Neural cell (in vitro differentiated cells): ENCODE data around the gene UGT1A6. TPM values are rescaled to one million over a fixed set of nuclear protein-coding genes. Genes with fewer than 3 reads are reported as not detected.

Source experiments
- H2AFZ ChIP-seq: fragments of 200-600, 300-800 bp; sonication (generic), shearing (Covaris generic); 2 replicates; pipeline ENCODE4 v1.6.0; 2014; ENCODE audit warnings: low read depth, mild to moderate bottlenecking, antibody characterized with exemption, low read length, moderate library complexity
- H3F3A ChIP-seq: fragments of 200-600 bp; shearing (Covaris generic); 2 replicates; pipeline ENCODE4 v1.6.1; 2016; ENCODE audit warnings: mild to moderate bottlenecking, moderate library complexity, mixed read lengths, antibody characterized with exemption, low read length; ENCODE audit not compliant: insufficient read depth, poor library complexity, severe bottlenecking
- H3K27ac ChIP-seq: fragments of 200-600, 300-800 bp; sonication (generic), shearing (Covaris generic); 2 replicates; pipeline ENCODE4 v1.5.1; 2014; ENCODE audit warnings: mild to moderate bottlenecking, low read length, moderate library complexity
- H3K27me3 ChIP-seq: fragments of 300-800, 200-600 bp; sonication (generic), shearing (Covaris generic); 2 replicates; pipeline ENCODE4 v1.6.0; 2014; ENCODE audit warnings: mild to moderate bottlenecking, low read depth, low read length, moderate library complexity; ENCODE audit not compliant: insufficient read depth
- H3K36me3 ChIP-seq: fragments of 300-800, 200-600 bp; sonication (generic), shearing (Covaris generic); 2 replicates; pipeline ENCODE4 v1.5.1; 2014; ENCODE audit warnings: mild to moderate bottlenecking, antibody characterized with exemption, low read length, moderate library complexity; ENCODE audit not compliant: insufficient read depth
- H3K4me2 ChIP-seq: fragments of 300-800, 200-600 bp; sonication (generic), shearing (Covaris generic); 2 replicates; pipeline ENCODE4 v1.6.0; 2014; ENCODE audit warnings: mild to moderate bottlenecking, low read length
- H3K4me3 ChIP-seq: fragments of 300-800, 200-600 bp; sonication (generic), shearing (Covaris generic); 2 replicates; pipeline ENCODE4 v1.5.1; 2014; ENCODE audit warnings: mild to moderate bottlenecking, low read length, moderate library complexity
- H3K79me2 ChIP-seq: fragments of 200-600 bp; shearing (Covaris generic); replicated peaks from 2 replicates; pipeline ENCODE4 v1.6.0; 2014; ENCODE audit warnings: mild to moderate bottlenecking, low read length, moderate library complexity; ENCODE audit not compliant: insufficient read depth
- H3K9ac ChIP-seq: fragments of 300-800, 200-600 bp; sonication (generic), shearing (Covaris generic); 2 replicates; pipeline ENCODE4 v1.6.1; 2016; ENCODE audit warnings: mild to moderate bottlenecking, low read length, mixed read lengths
- H3K9me2 ChIP-seq: fragments of 200-600 bp; shearing (Covaris generic); 2 replicates; pipeline ENCODE4 v1.6.1; 2016; ENCODE audit warnings: mild to moderate bottlenecking, low read length, mixed read lengths; ENCODE audit not compliant: insufficient read depth
- H3K9me3 ChIP-seq: fragments of 200-600, 300-800 bp; sonication (generic), shearing (Covaris generic); 2 replicates; pipeline ENCODE4 v1.6.1; 2016; ENCODE audit warnings: mild to moderate bottlenecking, mixed run types, low read length, moderate library complexity, mixed read lengths
- H4K20me1 ChIP-seq: fragments of 200-600 bp; shearing (Covaris generic); 2 replicates; pipeline ENCODE4 v1.6.1; 2016; ENCODE audit warnings: mild to moderate bottlenecking, mixed run types; ENCODE audit not compliant: insufficient read depth
- EP300 ChIP-seq: fragments of 450-650 bp; conservative IDR thresholded peaks from 2 replicates; pipeline ENCODE4 v1.6.1; 2014; ENCODE audit warnings: antibody characterized with exemption, mild to moderate bottlenecking, moderate library complexity; ENCODE audit not compliant: poor library complexity, severe bottlenecking
- EZH2 ChIP-seq: fragments of 200-600, 300-800 bp; shearing (Covaris generic), sonication (generic); IDR thresholded peaks from 2 replicates; pipeline ENCODE4 v1.6.1; 2014; ENCODE audit warnings: antibody characterized with exemption, low read length, borderline replicate concordance, mild to moderate bottlenecking; ENCODE audit not compliant: insufficient read depth, poor library complexity, severe bottlenecking
- MXI1 ChIP-seq: fragments of 450-650 bp; conservative IDR thresholded peaks from 2 replicates; pipeline ENCODE4 v1.6.1; 2014; ENCODE audit warnings: antibody characterized with exemption, mild to moderate bottlenecking; ENCODE audit not compliant: poor library complexity, severe bottlenecking
- POLR2AphosphoS5 ChIP-seq: IDR thresholded peaks from 2 replicates; pipeline ENCODE4 v1.6.1; 2012
- RAD21 ChIP-seq: fragments of 450-650 bp; conservative IDR thresholded peaks from 2 replicates; pipeline ENCODE4 v1.6.1; 2014; ENCODE audit warnings: antibody characterized with exemption, mild to moderate bottlenecking, moderate library complexity
- SMC3 ChIP-seq: fragments of 450-650 bp; conservative IDR thresholded peaks from 2 replicates; pipeline ENCODE4 v1.6.1; 2014; ENCODE audit warnings: antibody characterized with exemption, mild to moderate bottlenecking, moderate library complexity; ENCODE audit not compliant: poor library complexity
- TAF1 ChIP-seq: IDR thresholded peaks from 2 replicates; pipeline ENCODE4 v1.6.1; 2012; ENCODE audit warnings: low read depth
- polyA plus RNA-seq: library from polyadenylated mRNA; depleted of rRNA; stranded (reverse); fragments of >200 nt; gene quantifications from 2 replicates; pipeline ENCODE4 v1.2.3, GENCODE V29; 2014
- TF ChIP-seq, protein P1 (sequence below): fragments of 450-650 bp; IDR thresholded peaks from 2 replicates; pipeline ENCODE4 v1.5.1; 2014; ENCODE audit warnings: antibody characterized with exemption, mild to moderate bottlenecking, moderate library complexity; ENCODE audit not compliant: poor library complexity, severe bottlenecking
- TF ChIP-seq, protein P2 (sequence below): IDR thresholded peaks from 2 replicates; pipeline ENCODE4 v1.6.1; 2012; ENCODE audit warnings: borderline replicate concordance

Gene UGT1A6
- polyA plus RNA-seq, 1 donor from 2014 or later, result not detected

DNA sequence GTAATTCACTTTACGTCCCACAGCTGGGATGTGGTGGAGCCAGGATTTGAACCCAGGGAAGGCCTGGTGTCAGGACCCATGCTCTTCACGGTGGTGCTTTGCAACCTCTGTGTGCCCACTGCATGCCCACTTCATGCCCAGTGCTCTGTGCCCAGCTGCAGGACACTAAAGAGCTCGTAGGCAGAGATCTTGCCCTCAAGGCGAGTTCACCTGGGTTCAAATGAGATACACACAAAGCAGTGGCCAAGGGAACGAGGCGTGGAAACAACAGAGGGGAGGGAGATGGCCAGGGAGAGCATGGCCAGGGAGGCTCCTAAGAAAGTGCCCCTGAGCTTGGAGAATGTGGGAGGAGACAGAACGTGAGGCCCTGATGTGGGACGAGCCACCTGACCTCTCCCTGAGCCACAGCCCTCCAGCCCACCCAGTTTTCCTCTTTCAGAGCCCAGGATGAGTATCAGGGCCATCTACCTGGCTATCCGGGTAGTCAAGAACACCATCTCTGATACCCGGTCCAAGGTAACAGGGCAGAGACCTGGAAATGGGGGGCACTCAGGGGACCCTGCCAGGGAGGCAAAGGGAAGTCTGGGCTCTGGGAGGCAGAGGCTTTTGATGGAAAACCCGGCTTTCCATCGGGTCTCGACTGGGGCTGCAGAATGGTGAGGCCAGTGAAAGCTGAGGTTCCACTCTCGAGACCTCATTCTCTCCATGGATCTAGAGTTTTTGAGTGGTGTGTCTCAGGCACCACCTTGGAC, 105.8 kb downstream of the UGT1A6 start:
- no peaks in the 10 kb centered on the region for H3K36me3 ChIP-seq
- H3F3A ChIP-seq, result no peaks in the 10 kb centered on the region
- TF ChIP-seq EP300 (no peak), POLR2AphosphoS5 (no peak)
- no peaks in the 10 kb centered on the region for H3K79me2 ChIP-seq
- no peak overlapping the region for H3K4me2 ChIP-seq
- no peak overlapping the region for H3K9ac ChIP-seq
- H3K4me3 ChIP-seq, result no peak overlapping the region
- no peaks in the 10 kb centered on the region for H3K9me3 ChIP-seq
- no peaks in the 10 kb centered on the region for H3K27me3 ChIP-seq
- no peaks in the 10 kb centered on the region for H4K20me1 ChIP-seq
- H3K9me2 ChIP-seq, result no peaks in the 10 kb centered on the region
- no peak overlapping the region for H2AFZ ChIP-seq
- H3K27ac ChIP-seq, result no peak overlapping the region

DNA sequence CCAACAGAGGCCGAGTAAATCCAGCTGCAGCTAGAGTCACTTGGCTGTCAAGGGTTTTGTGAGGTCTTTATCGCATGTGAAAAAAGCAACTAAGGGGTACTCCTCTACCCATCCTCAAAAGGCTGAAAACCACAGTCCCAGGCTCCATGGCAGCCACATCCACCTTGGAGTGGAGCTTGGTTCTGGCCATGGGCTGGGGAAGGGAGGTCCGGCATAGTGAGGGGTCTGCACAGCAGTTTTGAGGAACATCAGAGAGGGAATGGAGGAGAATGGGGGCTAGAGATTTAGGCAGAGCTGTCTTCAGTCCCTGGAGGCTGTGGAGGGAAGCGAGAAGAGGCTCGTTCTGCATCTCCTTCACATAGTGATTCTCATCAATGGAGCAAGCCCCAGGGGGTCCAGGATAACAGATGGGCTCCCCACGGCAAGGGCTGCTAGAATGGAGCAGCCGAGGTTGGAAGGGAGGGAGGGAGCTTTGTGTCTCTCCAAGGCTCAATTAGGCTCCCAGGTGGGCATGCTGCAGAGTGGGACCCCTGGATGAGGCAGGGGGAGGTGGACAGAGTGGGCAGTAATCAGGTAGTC, 106.5 kb downstream of the UGT1A6 start:
- H3K27ac ChIP-seq, result no peak overlapping the region
- H2AFZ ChIP-seq, result no peak overlapping the region
- H3K9me2 ChIP-seq, result no peaks in the 10 kb centered on the region
- H3K79me2 ChIP-seq, result no peaks in the 10 kb centered on the region
- no peak for TF ChIP-seq MXI1
- TF ChIP-seq, protein P1, sequence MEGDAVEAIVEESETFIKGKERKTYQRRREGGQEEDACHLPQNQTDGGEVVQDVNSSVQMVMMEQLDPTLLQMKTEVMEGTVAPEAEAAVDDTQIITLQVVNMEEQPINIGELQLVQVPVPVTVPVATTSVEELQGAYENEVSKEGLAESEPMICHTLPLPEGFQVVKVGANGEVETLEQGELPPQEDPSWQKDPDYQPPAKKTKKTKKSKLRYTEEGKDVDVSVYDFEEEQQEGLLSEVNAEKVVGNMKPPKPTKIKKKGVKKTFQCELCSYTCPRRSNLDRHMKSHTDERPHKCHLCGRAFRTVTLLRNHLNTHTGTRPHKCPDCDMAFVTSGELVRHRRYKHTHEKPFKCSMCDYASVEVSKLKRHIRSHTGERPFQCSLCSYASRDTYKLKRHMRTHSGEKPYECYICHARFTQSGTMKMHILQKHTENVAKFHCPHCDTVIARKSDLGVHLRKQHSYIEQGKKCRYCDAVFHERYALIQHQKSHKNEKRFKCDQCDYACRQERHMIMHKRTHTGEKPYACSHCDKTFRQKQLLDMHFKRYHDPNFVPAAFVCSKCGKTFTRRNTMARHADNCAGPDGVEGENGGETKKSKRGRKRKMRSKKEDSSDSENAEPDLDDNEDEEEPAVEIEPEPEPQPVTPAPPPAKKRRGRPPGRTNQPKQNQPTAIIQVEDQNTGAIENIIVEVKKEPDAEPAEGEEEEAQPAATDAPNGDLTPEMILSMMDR, result no peak
- no peak for TF ChIP-seq RAD21
- no peak for TF ChIP-seq EZH2
- no peak for TF ChIP-seq EP300
- TF ChIP-seq, protein P2, sequence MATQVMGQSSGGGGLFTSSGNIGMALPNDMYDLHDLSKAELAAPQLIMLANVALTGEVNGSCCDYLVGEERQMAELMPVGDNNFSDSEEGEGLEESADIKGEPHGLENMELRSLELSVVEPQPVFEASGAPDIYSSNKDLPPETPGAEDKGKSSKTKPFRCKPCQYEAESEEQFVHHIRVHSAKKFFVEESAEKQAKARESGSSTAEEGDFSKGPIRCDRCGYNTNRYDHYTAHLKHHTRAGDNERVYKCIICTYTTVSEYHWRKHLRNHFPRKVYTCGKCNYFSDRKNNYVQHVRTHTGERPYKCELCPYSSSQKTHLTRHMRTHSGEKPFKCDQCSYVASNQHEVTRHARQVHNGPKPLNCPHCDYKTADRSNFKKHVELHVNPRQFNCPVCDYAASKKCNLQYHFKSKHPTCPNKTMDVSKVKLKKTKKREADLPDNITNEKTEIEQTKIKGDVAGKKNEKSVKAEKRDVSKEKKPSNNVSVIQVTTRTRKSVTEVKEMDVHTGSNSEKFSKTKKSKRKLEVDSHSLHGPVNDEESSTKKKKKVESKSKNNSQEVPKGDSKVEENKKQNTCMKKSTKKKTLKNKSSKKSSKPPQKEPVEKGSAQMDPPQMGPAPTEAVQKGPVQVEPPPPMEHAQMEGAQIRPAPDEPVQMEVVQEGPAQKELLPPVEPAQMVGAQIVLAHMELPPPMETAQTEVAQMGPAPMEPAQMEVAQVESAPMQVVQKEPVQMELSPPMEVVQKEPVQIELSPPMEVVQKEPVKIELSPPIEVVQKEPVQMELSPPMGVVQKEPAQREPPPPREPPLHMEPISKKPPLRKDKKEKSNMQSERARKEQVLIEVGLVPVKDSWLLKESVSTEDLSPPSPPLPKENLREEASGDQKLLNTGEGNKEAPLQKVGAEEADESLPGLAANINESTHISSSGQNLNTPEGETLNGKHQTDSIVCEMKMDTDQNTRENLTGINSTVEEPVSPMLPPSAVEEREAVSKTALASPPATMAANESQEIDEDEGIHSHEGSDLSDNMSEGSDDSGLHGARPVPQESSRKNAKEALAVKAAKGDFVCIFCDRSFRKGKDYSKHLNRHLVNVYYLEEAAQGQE, result no peak
- TF ChIP-seq SMC3, result no peak
- TF ChIP-seq POLR2AphosphoS5, result no peak
- TF ChIP-seq TAF1, result no peak
- no peak overlapping the region for H3K4me2 ChIP-seq
- no peaks in the 10 kb centered on the region for H3K9me3 ChIP-seq
- no peaks in the 10 kb centered on the region for H4K20me1 ChIP-seq
- no peak overlapping the region for H3K4me3 ChIP-seq
- no peaks in the 10 kb centered on the region for H3K36me3 ChIP-seq
- H3F3A ChIP-seq, result no peaks in the 10 kb centered on the region
- H3K27me3 ChIP-seq, result no peaks in the 10 kb centered on the region
- no peak overlapping the region for H3K9ac ChIP-seq
